GM13976 (cell line): ENCODE measurements around the gene ATP5PB.

Source experiments
- DNase-seq: peaks from one replicate; pipeline ENCODE4 v3.0.0; 2012; ENCODE audit warnings: low spot score
- CTCF ChIP-seq: IDR thresholded peaks from 2 replicates; pipeline ENCODE4 v1.5.1; 2012; ENCODE audit warnings: borderline replicate concordance, mild to moderate bottlenecking; ENCODE audit not compliant: insufficient read depth; ENCODE audit errors: extremely low read depth, missing control alignments, control extremely low read depth
- in situ Hi-C: fragments of 300-500 bp; cut with MboI; formaldehyde crosslinking; loops from one replicate; pipeline ENCODE4 v1.12.0; 2022; ENCODE audit warnings: low sequenced_read_pairs, mixed read lengths, inconsistent platforms; ENCODE audit not compliant: unreplicated experiment

ATP5PB gene

GRCh38 chr1:111497592-111497991 is 48.3 kb downstream of the ATP5PB start:
- TF ChIP-seq CTCF, result no peak
- no peak for DNase-seq
- in situ Hi-C loops, result no loop called here

- no peak for DNase-seq
- TF ChIP-seq CTCF, result no peak
- in situ Hi-C loops, result no loop called here
These were observed 49.9 kb downstream of the ATP5PB start for GRCh38 chr1:111499026-111499785.

GRCh38 chr1:111501645-111502044 is 52.4 kb downstream of the ATP5PB start:
- in situ Hi-C loops, result loop anchor here (10.0 kb wide), 2 partner anchors 163 to 243 kb away; no protein-coding TSS in a partner anchor
- no peak for DNase-seq
- no peak for TF ChIP-seq CTCF

GRCh38 chr1:111503585-111504060 is 54.4 kb downstream of the ATP5PB start, which contains the start of the genes ADORA3 and TMIGD3:
TSS of gene ADORA3 (minus strand) at chr1:111503633. CDS start at chr1:111503354, 279 bp downstream.
TSS of gene TMIGD3 (minus strand) at chr1:111503633. CDS start at chr1:111503354, 279 bp downstream.
- peak; percentile 41 for DNase-seq
- in situ Hi-C loops, result loop anchor here (10.0 kb wide), 2 partner anchors 161 to 241 kb away; no protein-coding TSS in a partner anchor
- no peak for TF ChIP-seq CTCF

GRCh38 chr1:111504097-111504496 is 54.8 kb downstream of the ATP5PB start:
- in situ Hi-C loops, result loop anchor here (10.0 kb wide), 2 partner anchors 161 to 241 kb away; no protein-coding TSS in a partner anchor
- TF ChIP-seq CTCF, result no peak
- DNase-seq, result no peak

GRCh38 chr1:111505641-111506119 is 56.4 kb downstream of the ATP5PB start:
- peak; percentile 68 for DNase-seq

More at GRCh38 chr1:111505641-111506119, 56.4 kb downstream of the ATP5PB start:
- no peak for TF ChIP-seq CTCF
- in situ Hi-C loops, result loop anchor here (10.0 kb wide), 2 partner anchors 159 to 239 kb away; no protein-coding TSS in a partner anchor
